ENCODE data around the gene GALNS. TPM values are rescaled to one million over a fixed set of nuclear protein-coding genes. Genes with fewer than 3 reads are reported as not detected.

The GALNS gene, protein sequence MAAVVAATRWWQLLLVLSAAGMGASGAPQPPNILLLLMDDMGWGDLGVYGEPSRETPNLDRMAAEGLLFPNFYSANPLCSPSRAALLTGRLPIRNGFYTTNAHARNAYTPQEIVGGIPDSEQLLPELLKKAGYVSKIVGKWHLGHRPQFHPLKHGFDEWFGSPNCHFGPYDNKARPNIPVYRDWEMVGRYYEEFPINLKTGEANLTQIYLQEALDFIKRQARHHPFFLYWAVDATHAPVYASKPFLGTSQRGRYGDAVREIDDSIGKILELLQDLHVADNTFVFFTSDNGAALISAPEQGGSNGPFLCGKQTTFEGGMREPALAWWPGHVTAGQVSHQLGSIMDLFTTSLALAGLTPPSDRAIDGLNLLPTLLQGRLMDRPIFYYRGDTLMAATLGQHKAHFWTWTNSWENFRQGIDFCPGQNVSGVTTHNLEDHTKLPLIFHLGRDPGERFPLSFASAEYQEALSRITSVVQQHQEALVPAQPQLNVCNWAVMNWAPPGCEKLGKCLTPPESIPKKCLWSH
- 16.4 and 18.8 TPM in 2 replicates for total RNA-seq (2014; rRNA removed; shearing (Covaris generic))
- polyA plus RNA-seq (2016; fragmentation: Nextera tagmentation; extraction: Ambion mirVana), result 9.7 TPM in 2 replicates
- long read RNA-seq, partial matches to known transcripts, result 0 of 5 reads
- long read RNA-seq, other reads (novel, unspliced or antisense), result 1 of 5 reads

DNA sequence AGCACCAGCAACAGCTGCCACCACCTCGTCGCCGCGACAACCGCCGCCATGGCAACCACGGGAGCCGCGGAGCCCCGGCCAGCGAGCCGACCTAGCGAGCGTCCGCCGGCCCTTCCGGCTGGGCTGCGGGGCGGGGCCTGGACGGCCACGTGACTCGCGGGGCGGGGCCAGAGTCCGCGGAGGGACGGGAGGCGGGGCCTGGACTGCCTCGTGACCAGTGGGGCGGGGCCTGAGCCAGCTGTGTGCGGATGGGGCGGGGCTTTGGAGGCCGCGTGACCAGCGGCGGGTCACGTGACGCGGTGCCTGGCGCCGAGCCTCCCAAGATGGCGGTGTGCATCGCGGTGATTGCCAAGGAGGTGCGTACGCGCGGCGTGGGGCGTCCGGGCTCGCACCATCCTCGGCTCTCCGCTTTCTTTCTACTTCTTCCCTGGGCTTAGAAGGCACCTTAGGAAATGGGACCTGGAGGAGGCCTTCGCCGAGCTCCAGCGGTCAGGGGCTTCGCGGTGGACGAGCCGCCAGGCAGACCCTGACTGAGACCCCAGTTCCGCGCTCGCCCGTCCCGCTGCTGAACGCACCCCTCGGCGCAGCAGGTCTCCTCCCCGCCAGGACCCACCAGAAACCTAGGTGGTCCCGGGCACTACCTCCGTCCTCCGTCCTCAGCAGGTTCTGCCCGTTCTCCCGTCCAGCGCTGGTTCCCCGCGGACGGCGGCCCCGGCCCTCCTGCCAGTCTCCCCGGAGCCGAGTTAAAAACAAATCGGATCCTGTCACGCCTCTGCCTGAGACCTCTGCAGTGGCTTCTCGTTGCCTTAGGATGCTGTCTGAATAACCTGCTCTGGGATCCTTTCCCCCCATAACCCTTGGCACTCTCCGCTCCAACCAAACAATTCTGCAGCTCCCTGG lies at the start of gene GALNS, which contains the start of gene TRAPPC2L:
Gene GALNS, minus strand, starts transcription at position 120 of the 900 bp plus-strand sequence. Its CDS starts 70 bp downstream, at position 50.
Gene TRAPPC2L, plus strand, starts transcription at position 300 of the 900 bp plus-strand sequence. Its CDS starts 24 bp downstream, at position 324.
- Histone ChIP-seq H2AFZ (peak within 1 kb of the TSS; percentile 80; the same call in 1 of the 2 replicates), H3K4me2 (peak within 1 kb of the TSS; percentile 99), H3K4me1 (ENCODE audit: insufficient read depth) (no peaks in the 10 kb centered on the region; the same call in 1 of the 2 replicates), H3K9me2 (ENCODE audit: insufficient read depth) (no peaks in the 10 kb centered on the region), H4K20me1 (replicated peaks; ENCODE audit: insufficient read depth) (peaks cover 7% of the 10 kb centered on the region; the same call in 1 of the 2 replicates), H3K4me3 (peak within 1 kb of the TSS; percentile 96), H3K79me2 (replicated peaks; ENCODE audit: insufficient read depth) (peaks cover 18% of the 10 kb centered on the region), H3K27ac (ENCODE audit: low read depth) (no peak within 1 kb of the TSS), H3K27me3 (ENCODE audit: insufficient read depth) (no peaks in the 10 kb centered on the region), H3K36me3 (ENCODE audit: insufficient read depth) (no peaks in the 10 kb centered on the region), H3F3A (replicated peaks; ENCODE audit: low read depth) (0 out of 2 replicates have a peak, but pooled peaks cover 3% of the 10 kb centered on the region)
- TF ChIP-seq, protein P1, sequence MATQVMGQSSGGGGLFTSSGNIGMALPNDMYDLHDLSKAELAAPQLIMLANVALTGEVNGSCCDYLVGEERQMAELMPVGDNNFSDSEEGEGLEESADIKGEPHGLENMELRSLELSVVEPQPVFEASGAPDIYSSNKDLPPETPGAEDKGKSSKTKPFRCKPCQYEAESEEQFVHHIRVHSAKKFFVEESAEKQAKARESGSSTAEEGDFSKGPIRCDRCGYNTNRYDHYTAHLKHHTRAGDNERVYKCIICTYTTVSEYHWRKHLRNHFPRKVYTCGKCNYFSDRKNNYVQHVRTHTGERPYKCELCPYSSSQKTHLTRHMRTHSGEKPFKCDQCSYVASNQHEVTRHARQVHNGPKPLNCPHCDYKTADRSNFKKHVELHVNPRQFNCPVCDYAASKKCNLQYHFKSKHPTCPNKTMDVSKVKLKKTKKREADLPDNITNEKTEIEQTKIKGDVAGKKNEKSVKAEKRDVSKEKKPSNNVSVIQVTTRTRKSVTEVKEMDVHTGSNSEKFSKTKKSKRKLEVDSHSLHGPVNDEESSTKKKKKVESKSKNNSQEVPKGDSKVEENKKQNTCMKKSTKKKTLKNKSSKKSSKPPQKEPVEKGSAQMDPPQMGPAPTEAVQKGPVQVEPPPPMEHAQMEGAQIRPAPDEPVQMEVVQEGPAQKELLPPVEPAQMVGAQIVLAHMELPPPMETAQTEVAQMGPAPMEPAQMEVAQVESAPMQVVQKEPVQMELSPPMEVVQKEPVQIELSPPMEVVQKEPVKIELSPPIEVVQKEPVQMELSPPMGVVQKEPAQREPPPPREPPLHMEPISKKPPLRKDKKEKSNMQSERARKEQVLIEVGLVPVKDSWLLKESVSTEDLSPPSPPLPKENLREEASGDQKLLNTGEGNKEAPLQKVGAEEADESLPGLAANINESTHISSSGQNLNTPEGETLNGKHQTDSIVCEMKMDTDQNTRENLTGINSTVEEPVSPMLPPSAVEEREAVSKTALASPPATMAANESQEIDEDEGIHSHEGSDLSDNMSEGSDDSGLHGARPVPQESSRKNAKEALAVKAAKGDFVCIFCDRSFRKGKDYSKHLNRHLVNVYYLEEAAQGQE (IDR thresholded peaks at IDR 0.05; ENCODE audit: unreplicated experiment), result no peak
- TF ChIP-seq CREB1 (CRISPR knock-in tag; IDR thresholded peaks at IDR 0.05; ENCODE audit: low read depth), result peak; percentile 72
- no peak for TF ChIP-seq ZNF114 (CRISPR knock-in tag; IDR thresholded peaks at IDR 0.05)
- TF ChIP-seq, protein P2, sequence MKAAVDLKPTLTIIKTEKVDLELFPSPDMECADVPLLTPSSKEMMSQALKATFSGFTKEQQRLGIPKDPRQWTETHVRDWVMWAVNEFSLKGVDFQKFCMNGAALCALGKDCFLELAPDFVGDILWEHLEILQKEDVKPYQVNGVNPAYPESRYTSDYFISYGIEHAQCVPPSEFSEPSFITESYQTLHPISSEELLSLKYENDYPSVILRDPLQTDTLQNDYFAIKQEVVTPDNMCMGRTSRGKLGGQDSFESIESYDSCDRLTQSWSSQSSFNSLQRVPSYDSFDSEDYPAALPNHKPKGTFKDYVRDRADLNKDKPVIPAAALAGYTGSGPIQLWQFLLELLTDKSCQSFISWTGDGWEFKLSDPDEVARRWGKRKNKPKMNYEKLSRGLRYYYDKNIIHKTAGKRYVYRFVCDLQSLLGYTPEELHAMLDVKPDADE (IDR thresholded peaks at IDR 0.05), result peak; percentile 24; the same call in 1 of the 2 replicates
- no peak for TF ChIP-seq JUNB (IDR thresholded peaks at IDR 0.05; ENCODE audit: unreplicated experiment)
- TF ChIP-seq, protein P3, sequence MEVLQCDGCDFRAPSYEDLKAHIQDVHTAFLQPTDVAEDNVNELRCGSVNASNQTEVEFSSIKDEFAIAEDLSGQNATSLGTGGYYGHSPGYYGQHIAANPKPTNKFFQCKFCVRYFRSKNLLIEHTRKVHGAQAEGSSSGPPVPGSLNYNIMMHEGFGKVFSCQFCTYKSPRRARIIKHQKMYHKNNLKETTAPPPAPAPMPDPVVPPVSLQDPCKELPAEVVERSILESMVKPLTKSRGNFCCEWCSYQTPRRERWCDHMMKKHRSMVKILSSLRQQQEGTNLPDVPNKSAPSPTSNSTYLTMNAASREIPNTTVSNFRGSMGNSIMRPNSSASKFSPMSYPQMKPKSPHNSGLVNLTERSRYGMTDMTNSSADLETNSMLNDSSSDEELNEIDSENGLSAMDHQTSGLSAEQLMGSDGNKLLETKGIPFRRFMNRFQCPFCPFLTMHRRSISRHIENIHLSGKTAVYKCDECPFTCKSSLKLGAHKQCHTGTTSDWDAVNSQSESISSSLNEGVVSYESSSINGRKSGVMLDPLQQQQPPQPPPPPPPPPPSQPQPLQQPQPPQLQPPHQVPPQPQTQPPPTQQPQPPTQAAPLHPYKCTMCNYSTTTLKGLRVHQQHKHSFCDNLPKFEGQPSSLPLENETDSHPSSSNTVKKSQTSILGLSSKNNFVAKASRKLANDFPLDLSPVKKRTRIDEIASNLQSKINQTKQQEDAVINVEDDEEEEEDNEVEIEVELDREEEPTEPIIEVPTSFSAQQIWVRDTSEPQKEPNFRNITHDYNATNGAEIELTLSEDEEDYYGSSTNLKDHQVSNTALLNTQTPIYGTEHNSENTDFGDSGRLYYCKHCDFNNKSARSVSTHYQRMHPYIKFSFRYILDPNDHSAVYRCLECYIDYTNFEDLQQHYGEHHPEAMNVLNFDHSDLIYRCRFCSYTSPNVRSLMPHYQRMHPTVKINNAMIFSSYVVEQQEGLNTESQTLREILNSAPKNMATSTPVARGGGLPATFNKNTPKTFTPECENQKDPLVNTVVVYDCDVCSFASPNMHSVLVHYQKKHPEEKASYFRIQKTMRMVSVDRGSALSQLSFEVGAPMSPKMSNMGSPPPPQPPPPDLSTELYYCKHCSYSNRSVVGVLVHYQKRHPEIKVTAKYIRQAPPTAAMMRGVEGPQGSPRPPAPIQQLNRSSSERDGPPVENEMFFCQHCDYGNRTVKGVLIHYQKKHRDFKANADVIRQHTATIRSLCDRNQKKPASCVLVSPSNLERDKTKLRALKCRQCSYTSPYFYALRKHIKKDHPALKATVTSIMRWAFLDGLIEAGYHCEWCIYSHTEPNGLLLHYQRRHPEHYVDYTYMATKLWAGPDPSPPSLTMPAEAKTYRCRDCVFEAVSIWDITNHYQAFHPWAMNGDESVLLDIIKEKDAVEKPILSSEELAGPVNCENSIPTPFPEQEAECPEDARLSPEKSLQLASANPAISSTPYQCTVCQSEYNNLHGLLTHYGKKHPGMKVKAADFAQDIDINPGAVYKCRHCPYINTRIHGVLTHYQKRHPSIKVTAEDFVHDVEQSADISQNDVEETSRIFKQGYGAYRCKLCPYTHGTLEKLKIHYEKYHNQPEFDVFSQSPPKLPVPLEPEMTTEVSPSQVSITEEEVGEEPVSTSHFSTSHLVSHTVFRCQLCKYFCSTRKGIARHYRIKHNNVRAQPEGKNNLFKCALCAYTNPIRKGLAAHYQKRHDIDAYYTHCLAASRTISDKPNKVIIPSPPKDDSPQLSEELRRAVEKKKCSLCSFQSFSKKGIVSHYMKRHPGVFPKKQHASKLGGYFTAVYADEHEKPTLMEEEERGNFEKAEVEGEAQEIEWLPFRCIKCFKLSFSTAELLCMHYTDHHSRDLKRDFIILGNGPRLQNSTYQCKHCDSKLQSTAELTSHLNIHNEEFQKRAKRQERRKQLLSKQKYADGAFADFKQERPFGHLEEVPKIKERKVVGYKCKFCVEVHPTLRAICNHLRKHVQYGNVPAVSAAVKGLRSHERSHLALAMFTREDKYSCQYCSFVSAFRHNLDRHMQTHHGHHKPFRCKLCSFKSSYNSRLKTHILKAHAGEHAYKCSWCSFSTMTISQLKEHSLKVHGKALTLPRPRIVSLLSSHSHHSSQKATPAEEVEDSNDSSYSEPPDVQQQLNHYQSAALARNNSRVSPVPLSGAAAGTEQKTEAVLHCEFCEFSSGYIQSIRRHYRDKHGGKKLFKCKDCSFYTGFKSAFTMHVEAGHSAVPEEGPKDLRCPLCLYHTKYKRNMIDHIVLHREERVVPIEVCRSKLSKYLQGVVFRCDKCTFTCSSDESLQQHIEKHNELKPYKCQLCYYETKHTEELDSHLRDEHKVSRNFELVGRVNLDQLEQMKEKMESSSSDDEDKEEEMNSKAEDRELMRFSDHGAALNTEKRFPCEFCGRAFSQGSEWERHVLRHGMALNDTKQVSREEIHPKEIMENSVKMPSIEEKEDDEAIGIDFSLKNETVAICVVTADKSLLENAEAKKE (CRISPR knock-in tag; IDR thresholded peaks at IDR 0.05), result no peak
- no peak for TF ChIP-seq EZH2phosphoT487 (IDR thresholded peaks at IDR 0.05; ENCODE audit: unreplicated experiment)
- TF ChIP-seq POLR2AphosphoS5 (IDR thresholded peaks at IDR 0.05; ENCODE audit: low read depth), result peak; percentile 90
- peak; percentile 99 for DNase-seq (ENCODE audit: low spot score)
- Mint-ChIP-seq H3K4me3 (peak within 1 kb of the TSS; percentile 99), H3K9me3 (peaks cover 5% of the 10 kb centered on the region; the same call in 2 of the 3 replicates), H3K27me3 (ENCODE audit: insufficient read depth, low read depth, poor library complexity) (peaks cover 10% of the 10 kb centered on the region), H3K27ac (peak within 1 kb of the TSS; percentile 80; the same call in 1 of the 2 replicates), H3K36me3 (ENCODE audit: low read depth) (peaks cover 38% of the 10 kb centered on the region), H3K4me1 (peaks cover 21% of the 10 kb centered on the region)
- ATAC-seq, result peak; percentile 75

Measured in GM23338 (cell line).